ENCODE data around the gene TNFRSF18. TPM values are rescaled to one million over a fixed set of nuclear protein-coding genes. Genes with fewer than 3 reads are reported as not detected.

TNFRSF18 gene
- total and polyA plus RNA-seq, 2 donors (not counting 3 experiments of a cell fraction or from before 2014, with no cell fraction given): not detected

- H3K27ac ChIP-seq (ENCODE audit: insufficient read depth, low read depth, low read length): no peak overlapping the region
- H3K79me2 ChIP-seq (ENCODE audit: control insufficient read depth, insufficient read depth, low read length): no peaks in the 10 kb centered on the region
- H3K4me2 ChIP-seq (ENCODE audit: insufficient read depth, low read length): no peak overlapping the region
- no peaks in the 10 kb centered on the region for H3K4me1 ChIP-seq (ENCODE audit: control insufficient read depth, extremely low read depth, insufficient read depth, low read length)
- no peaks in the 10 kb centered on the region for H3K9me1 ChIP-seq (replicated peaks; ENCODE audit: control insufficient read depth, extremely low read depth, insufficient read depth, low read length)
- FAIRE-seq: no peak
- POLR2A ChIA-PET: no interaction called here
- H4K20me1 ChIP-seq (replicated peaks; ENCODE audit: control insufficient read depth, extremely low read depth, insufficient read depth, low read length): no peaks in the 10 kb centered on the region
- no peak overlapping the region for H3K9ac ChIP-seq (replicated peaks; ENCODE audit: extremely low read depth, insufficient read depth, low read length)
- BruUV-seq (replicated peaks): no TSS peak
- H2AFZ ChIP-seq (ENCODE audit: low read depth, low read length): no peak overlapping the region
- no peaks in the 10 kb centered on the region for H3K9me3 ChIP-seq (replicated peaks; ENCODE audit: control insufficient read depth, insufficient read depth, low read length)
- dilution Hi-C loops (cut with MboI; ENCODE audit: extremely low pct_ligation_motif_present, low sequenced_read_pairs) (no loop called here), intact Hi-C loops (cut with micrococcal nuclease) (no loop called here)
- no peak for TF ChIP-seq GATA2 (IDR thresholded peaks at IDR 0.05; ENCODE audit: insufficient read depth, insufficient read length, low read depth, low read length)
- TF ChIP-seq POLR2AphosphoS5 (IDR thresholded peaks at IDR 0.05; ENCODE audit: insufficient read depth, low read depth, low read length): no peak
- TF ChIP-seq MYC (IDR thresholded peaks at IDR 0.05; ENCODE audit: low read depth, low read length): no peak
- no peak for TF ChIP-seq EZH2 (IDR thresholded peaks at IDR 0.05; ENCODE audit: borderline replicate concordance, low read depth, low read length, severe bottlenecking)
- no peak for TF ChIP-seq CTCF (IDR thresholded peaks at IDR 0.05; ENCODE audit: extremely low read depth in 1 of 2, insufficient read depth in 1 of 2, low read depth in 1 of 2, low read length in 2 of 2)
- no peak for TF ChIP-seq JUN (IDR thresholded peaks at IDR 0.05; ENCODE audit: borderline replicate concordance, insufficient read depth, insufficient read length, low read depth)
- no peak for TF ChIP-seq POLR2A (IDR thresholded peaks at IDR 0.05; ENCODE audit: low read depth, low read length)
- no peak for TF ChIP-seq FOS (IDR thresholded peaks at IDR 0.05; ENCODE audit: borderline replicate concordance, insufficient read depth, low read length)
- TF ChIP-seq MAX (IDR thresholded peaks at IDR 0.05; ENCODE audit: insufficient read depth, insufficient read length): no peak
- CTCF ChIA-PET: no interaction called here
- no peaks in the 10 kb centered on the region for H3K27me3 ChIP-seq (ENCODE audit: control insufficient read depth in 2 of 2, insufficient read depth in 2 of 2, low read length in 2 of 2)
- DNase-seq (ENCODE audit: low read depth, low spot score): no peak
- H3K4me3 ChIP-seq (replicated peaks in 1 of 3; ENCODE audit: insufficient read depth in 1 of 3, low read depth in 1 of 3, low read length in 3 of 3): no peak overlapping the region
- no peaks in the 10 kb centered on the region for H3K36me3 ChIP-seq (ENCODE audit: control insufficient read depth in 2 of 2, extremely low read depth in 1 of 2, insufficient read depth in 2 of 2, low read length in 2 of 2)
These were observed 40.4 kb downstream of the TNFRSF18 start for GRCh38 chr1:1165900-1166421.

All from endothelial cell of umbilical vein (primary cell).